K562 (cell line): ENCODE measurements around the gene PCDHGA5. TPM values are rescaled to one million over a fixed set of nuclear protein-coding genes. Genes with fewer than 3 reads are reported as not detected.

Source experiments
- FIP1L1 ChIP-seq: fragments of 200-400 bp; formaldehyde crosslinking; IDR thresholded peaks from 2 replicates; pipeline ENCODE4 v1.6.1; 2018; ENCODE audit warnings: mild to moderate bottlenecking, low read depth, low read length; ENCODE audit not compliant: poor library complexity, severe bottlenecking
- HDGF ChIP-seq: fragments of 450-650 bp; IDR thresholded peaks from 2 replicates; pipeline ENCODE4 v1.6.1; 2016
- KHSRP ChIP-seq: fragments of 450-650 bp; IDR thresholded peaks from 2 replicates; pipeline ENCODE4 v1.6.1; 2017
- SRF ChIP-seq, 2 experiments: fragments of 250-450, 450-650 bp in 1 of 2; sonication (Bioruptor Pico) in 1 of 2; sonication (generic) in 1 of 2; formaldehyde crosslinking; IDR thresholded peaks; 2 replicates each; pipeline versions ENCODE4 v1.5.0 to v1.5.1; 2020 to 2022; ENCODE audit warnings: mild to moderate bottlenecking in 1 of 2, missing genetic modification reagents in 1 of 2
- TCFL5 ChIP-seq: fragments of 250-450 bp; sonication (Bioruptor Pico); conservative IDR thresholded peaks from 2 replicates; pipeline ENCODE4 v1.6.1; 2021; ENCODE audit warnings: mild to moderate bottlenecking, moderate library complexity, matching md5 sums
- polyA plus RNA-seq, 8 experiments: library from polyadenylated mRNA; depleted of rRNA in 4 of 8; stranded (reverse) in 5 of 8; unstranded in 3 of 8; fragments of >200 nt; fragmentation: Nextera tagmentation in 2 of 8; fragmentation: Illumina TruSeq in 1 of 8; extraction: Ambion mirVana in 2 of 8; extraction: Trizol in 1 of 8; gene quantifications; 2 replicates each; pipeline versions ENCODE4 v1.2.1 to v1.2.3, GENCODE V29; 2011 to 2014; ENCODE audit warnings: inconsistent platforms in 1 of 8, missing spikeins in 1 of 8
- total RNA-seq, 7 experiments: library from RNA; depleted of rRNA in 6 of 7; stranded (reverse); fragments of >200 nt in 6 of 7; fragmentation: Illumina TruSeq in 2 of 7; extraction: Trizol in 2 of 7; gene quantifications; 2 replicates each; pipeline versions ENCODE4 v1.2.1 to v1.2.3, GENCODE V29; 2011 to 2021; ENCODE audit warnings: low replicate concordance in 1 of 7
- TF ChIP-seq, protein P1 (sequence below): fragments of 450-650 bp; IDR thresholded peaks from 2 replicates; pipeline ENCODE4 v1.6.1; 2016; ENCODE audit warnings: low read depth
- TF ChIP-seq, protein P2 (sequence below): fragments of 450-650 bp; formaldehyde crosslinking; IDR thresholded peaks from 2 replicates; pipeline ENCODE4 v1.4.0; 2020; ENCODE audit warnings: mild to moderate bottlenecking, moderate library complexity
- TF ChIP-seq, protein P3 (sequence below): fragments of 200-400 bp; formaldehyde crosslinking; IDR thresholded peaks from 2 replicates; pipeline ENCODE4 v1.6.1; 2017; ENCODE audit warnings: mild to moderate bottlenecking, low read depth, low read length, moderate library complexity
- TF ChIP-seq, protein P4 (sequence below): fragments of 450-650 bp; IDR thresholded peaks from one replicate; pipeline ENCODE4 v1.6.1; 2018; ENCODE audit warnings: mild to moderate bottlenecking, moderate library complexity; ENCODE audit not compliant: partially characterized antibody
- TF ChIP-seq, protein P5 (sequence below): fragments of 250-450 bp; sonication (Bioruptor Pico); IDR thresholded peaks from 2 replicates; pipeline ENCODE4 v1.5.0; 2021; ENCODE audit warnings: mild to moderate bottlenecking, borderline replicate concordance

PCDHGA5 gene
- total and polyA plus RNA-seq, 9 of the 15 experiments (the other 6 are each of a cell fraction or from before 2014, with no cell fraction given), result 0.01 to 0.18 (median 0.12) TPM; not detected in 1

GRCh38 chr5:141338538-141339306 is 25.2 kb upstream of the PCDHGA5 start, which contains the start of gene PCDHGA2 (continued):
- TF ChIP-seq, protein P1, sequence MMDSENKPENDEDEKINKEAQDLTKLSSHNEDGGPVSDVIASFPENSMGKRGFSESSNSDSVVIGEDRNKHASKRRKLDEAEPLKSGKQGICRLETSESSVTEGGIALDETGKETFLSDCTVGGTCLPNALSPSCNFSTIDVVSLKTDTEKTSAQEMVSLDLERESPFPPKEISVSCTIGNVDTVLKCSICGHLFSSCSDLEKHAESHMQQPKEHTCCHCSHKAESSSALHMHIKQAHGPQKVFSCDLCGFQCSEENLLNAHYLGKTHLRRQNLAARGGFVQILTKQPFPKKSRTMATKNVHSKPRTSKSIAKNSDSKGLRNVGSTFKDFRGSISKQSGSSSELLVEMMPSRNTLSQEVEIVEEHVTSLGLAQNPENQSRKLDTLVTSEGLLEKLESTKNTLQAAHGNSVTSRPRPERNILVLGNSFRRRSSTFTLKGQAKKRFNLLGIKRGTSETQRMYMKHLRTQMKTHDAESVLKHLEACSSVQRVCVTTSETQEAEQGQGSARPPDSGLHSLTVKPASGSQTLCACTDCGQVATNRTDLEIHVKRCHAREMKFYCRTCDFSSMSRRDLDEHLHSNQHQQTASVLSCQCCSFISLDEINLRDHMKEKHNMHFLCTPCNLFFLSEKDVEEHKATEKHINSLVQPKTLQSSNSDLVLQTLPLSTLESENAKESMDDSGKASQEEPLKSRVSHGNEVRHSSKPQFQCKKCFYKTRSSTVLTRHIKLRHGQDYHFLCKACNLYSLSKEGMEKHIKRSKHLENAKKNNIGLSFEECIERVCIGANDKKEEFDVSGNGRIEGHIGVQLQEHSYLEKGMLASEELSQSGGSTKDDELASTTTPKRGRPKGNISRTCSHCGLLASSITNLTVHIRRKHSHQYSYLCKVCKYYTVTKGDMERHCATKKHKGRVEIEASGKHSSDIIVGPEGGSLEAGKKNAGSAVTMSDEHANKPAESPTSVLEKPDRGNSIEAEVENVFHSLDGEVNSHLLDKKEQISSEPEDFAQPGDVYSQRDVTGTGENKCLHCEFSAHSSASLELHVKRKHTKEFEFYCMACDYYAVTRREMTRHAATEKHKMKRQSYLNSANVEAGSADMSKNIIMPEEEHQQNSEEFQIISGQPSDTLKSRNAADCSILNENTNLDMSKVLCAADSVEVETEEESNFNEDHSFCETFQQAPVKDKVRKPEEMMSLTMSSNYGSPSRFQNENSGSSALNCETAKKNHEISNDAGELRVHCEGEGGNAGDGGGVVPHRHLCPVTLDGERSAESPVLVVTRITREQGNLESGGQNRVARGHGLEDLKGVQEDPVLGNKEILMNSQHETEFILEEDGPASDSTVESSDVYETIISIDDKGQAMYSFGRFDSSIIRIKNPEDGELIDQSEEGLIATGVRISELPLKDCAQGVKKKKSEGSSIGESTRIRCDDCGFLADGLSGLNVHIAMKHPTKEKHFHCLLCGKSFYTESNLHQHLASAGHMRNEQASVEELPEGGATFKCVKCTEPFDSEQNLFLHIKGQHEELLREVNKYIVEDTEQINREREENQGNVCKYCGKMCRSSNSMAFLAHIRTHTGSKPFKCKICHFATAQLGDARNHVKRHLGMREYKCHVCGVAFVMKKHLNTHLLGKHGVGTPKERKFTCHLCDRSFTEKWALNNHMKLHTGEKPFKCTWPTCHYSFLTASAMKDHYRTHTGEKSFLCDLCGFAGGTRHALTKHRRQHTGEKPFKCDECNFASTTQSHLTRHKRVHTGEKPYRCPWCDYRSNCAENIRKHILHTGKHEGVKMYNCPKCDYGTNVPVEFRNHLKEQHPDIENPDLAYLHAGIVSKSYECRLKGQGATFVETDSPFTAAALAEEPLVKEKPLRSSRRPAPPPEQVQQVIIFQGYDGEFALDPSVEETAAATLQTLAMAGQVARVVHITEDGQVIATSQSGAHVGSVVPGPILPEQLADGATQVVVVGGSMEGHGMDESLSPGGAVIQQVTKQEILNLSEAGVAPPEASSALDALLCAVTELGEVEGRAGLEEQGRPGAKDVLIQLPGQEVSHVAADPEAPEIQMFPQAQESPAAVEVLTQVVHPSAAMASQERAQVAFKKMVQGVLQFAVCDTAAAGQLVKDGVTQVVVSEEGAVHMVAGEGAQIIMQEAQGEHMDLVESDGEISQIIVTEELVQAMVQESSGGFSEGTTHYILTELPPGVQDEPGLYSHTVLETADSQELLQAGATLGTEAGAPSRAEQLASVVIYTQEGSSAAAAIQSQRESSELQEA, result no peak
- no peak for TF ChIP-seq FIP1L1
- TF ChIP-seq, protein P2, sequence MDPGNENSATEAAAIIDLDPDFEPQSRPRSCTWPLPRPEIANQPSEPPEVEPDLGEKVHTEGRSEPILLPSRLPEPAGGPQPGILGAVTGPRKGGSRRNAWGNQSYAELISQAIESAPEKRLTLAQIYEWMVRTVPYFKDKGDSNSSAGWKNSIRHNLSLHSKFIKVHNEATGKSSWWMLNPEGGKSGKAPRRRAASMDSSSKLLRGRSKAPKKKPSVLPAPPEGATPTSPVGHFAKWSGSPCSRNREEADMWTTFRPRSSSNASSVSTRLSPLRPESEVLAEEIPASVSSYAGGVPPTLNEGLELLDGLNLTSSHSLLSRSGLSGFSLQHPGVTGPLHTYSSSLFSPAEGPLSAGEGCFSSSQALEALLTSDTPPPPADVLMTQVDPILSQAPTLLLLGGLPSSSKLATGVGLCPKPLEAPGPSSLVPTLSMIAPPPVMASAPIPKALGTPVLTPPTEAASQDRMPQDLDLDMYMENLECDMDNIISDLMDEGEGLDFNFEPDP, result no peak
- TF ChIP-seq, protein P3, sequence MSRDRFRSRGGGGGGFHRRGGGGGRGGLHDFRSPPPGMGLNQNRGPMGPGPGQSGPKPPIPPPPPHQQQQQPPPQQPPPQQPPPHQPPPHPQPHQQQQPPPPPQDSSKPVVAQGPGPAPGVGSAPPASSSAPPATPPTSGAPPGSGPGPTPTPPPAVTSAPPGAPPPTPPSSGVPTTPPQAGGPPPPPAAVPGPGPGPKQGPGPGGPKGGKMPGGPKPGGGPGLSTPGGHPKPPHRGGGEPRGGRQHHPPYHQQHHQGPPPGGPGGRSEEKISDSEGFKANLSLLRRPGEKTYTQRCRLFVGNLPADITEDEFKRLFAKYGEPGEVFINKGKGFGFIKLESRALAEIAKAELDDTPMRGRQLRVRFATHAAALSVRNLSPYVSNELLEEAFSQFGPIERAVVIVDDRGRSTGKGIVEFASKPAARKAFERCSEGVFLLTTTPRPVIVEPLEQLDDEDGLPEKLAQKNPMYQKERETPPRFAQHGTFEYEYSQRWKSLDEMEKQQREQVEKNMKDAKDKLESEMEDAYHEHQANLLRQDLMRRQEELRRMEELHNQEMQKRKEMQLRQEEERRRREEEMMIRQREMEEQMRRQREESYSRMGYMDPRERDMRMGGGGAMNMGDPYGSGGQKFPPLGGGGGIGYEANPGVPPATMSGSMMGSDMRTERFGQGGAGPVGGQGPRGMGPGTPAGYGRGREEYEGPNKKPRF, result no peak
- no peak for TF ChIP-seq SRF (CRISPR knock-in tag; IDR thresholded peaks at IDR 0.05)
- TF ChIP-seq, protein P4, sequence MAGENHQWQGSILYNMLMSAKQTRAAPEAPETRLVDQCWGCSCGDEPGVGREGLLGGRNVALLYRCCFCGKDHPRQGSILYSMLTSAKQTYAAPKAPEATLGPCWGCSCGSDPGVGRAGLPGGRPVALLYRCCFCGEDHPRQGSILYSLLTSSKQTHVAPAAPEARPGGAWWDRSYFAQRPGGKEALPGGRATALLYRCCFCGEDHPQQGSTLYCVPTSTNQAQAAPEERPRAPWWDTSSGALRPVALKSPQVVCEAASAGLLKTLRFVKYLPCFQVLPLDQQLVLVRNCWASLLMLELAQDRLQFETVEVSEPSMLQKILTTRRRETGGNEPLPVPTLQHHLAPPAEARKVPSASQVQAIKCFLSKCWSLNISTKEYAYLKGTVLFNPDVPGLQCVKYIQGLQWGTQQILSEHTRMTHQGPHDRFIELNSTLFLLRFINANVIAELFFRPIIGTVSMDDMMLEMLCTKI, result no peak
- TF ChIP-seq, protein P5, sequence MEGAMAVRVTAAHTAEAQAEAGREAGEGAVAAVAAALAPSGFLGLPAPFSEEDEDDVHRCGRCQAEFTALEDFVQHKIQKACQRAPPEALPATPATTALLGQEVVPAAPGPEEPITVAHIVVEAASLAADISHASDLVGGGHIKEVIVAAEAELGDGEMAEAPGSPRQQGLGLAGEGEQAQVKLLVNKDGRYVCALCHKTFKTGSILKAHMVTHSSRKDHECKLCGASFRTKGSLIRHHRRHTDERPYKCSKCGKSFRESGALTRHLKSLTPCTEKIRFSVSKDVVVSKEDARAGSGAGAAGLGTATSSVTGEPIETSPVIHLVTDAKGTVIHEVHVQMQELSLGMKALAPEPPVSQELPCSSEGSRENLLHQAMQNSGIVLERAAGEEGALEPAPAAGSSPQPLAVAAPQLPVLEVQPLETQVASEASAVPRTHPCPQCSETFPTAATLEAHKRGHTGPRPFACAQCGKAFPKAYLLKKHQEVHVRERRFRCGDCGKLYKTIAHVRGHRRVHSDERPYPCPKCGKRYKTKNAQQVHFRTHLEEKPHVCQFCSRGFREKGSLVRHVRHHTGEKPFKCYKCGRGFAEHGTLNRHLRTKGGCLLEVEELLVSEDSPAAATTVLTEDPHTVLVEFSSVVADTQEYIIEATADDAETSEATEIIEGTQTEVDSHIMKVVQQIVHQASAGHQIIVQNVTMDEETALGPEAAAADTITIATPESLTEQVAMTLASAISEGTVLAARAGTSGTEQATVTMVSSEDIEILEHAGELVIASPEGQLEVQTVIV (CRISPR knock-in tag), result no peak
- TF ChIP-seq HDGF, result no peak
- no peak for TF ChIP-seq TCFL5 (CRISPR knock-in tag)
- no peak for TF ChIP-seq KHSRP
